Fibroblast of pulmonary artery (primary cell): Measurements from ENCODE around the gene GGA1.
A peak's percentile ranks its signal among the peaks of the same experiment; 100 is the strongest.

Experiments used
- DNase-seq: peaks from one replicate; pipeline ENCODE4 v3.0.0-alpha.2; 2010; ENCODE audit warnings: low read depth
- H3K4me3 ChIP-seq: replicated peaks from 2 replicates; pipeline ENCODE4 v1.5.1; 2011; ENCODE audit warnings: low read depth, mild to moderate bottlenecking, control low read depth, low read length, moderate library complexity
- CTCF ChIP-seq: IDR thresholded peaks from 2 replicates; pipeline ENCODE4 v1.5.1; 2011; ENCODE audit warnings: mild to moderate bottlenecking, control low read depth, low read length, inconsistent platforms; ENCODE audit errors: missing control alignments

GGA1 gene

GRCh38 chr22:37630839-37631435, 22.3 kb downstream of the GGA1 start:
- DNase-seq: no peak
- no peak for TF ChIP-seq CTCF
- no peak overlapping the region for H3K4me3 ChIP-seq

DNA sequence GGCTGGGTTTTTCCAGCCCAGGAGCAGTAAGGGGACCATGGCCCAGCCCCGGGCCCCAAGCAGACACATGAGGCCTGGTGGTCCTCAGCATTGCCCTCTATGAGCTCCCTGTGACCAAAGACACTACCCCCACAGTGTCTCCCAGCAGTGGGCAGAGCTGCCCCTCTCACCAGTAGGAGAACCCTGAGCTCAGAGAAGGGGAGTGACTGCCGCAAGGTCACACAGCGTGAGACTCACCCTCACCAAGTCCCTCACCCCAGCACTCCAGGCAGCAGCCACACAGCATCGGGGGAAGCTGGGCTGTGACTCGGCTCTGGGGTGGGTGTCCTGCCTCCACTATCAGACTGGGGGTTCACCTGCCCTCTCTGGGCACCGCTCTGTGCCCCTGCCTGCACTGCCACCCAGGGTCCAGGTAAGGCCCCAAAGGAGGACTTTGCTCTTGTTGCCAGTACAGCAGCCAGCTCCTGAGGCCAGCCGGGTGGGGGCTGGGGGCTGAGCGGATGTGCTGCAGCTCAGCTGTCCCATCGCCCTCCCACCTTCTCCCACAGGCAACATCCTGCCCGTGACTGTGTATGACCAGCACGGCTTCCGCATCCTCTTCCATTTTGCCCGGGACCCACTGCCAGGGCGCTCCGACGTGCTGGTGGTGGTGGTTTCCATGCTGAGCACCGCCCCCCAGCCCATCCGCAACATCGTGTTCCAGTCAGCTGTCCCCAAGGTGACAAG, 23.0 kb downstream of the GGA1 start:
- H3K4me3 ChIP-seq: no peak overlapping the region
- DNase-seq: no peak
- no peak for TF ChIP-seq CTCF

GRCh38 chr22:37632174-37633088, 23.8 kb downstream of the GGA1 start:
- TF ChIP-seq CTCF: no peak
- H3K4me3 ChIP-seq: no peak overlapping the region
- no peak for DNase-seq

- no peak for TF ChIP-seq CTCF
- H3K4me3 ChIP-seq: no peak overlapping the region
- no peak for DNase-seq
Observed at GRCh38 chr22:37633089-37633624, 24.5 kb downstream of the GGA1 start.

DNA sequence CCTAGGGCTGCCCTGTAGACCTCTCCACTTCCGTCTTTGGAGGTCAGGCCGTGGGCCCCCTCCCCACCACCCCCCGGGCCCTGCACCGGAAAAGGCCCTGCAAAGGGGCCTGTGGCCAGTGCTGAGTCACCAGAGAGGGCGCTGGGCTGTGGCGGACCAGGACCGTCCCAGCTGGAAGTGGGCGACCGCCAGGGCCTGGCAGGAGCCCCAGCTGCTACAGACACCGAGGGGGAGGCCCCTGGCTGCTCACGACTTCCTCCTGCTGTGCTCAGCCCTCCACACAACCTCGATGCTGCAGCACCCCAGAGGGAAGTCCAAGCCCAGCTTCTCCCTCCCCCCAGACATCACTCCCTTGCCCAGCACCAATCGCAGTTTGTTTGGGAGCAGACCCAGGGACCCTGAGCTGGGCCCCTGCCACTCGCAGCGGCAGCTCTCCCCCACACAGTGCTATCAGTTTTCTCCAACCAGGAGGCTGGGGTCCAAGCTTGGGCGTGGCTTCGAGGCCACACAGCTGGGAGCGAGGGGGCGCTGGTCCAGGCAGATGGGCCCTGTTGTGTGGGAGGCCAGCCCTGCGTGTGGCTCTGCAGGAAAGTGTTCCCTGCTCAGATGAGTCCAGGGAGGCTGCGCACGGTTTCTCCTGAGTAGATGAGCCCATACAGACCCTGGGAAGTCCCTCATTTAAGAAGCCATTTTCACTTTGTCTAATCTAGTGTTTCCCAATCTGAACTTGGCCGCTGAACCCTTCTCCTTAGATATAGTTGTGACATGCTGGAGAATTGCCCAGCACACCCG, 25.2 kb downstream of the GGA1 start:
- TF ChIP-seq CTCF: no peak
- peak overlapping the region; percentile 32 for H3K4me3 ChIP-seq
- DNase-seq: peak; percentile 95

DNA sequence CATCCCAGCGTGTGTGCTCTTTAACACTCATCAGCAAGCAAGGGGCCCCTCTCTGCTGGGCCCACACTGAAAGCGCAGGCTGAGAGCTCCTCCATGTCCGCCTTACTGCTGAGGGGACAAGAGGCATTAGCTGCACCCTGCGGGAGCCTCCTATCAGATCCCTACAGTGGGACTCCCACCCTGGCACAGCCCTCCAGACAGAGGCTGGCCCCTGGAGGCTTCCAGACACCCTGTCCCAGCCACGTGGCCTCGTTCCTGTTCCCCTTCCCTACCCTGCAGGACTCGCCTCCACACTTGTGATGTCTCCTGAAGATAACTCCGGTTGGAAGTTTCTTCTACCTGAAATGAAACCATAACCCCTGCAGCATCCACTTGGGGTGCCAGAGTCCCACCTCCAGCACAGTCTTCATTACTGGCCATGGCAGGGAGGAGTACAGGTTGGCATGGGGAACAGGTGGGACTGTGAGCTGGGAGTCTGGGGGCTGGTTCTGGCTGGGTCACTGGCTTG, 25.8 kb downstream of the GGA1 start:
- peak overlapping the region; percentile 32 for H3K4me3 ChIP-seq
- peak; percentile 25 for TF ChIP-seq CTCF
- DNase-seq: no peak
